ENCODE measurements around the gene CBX7. TPM values are rescaled to one million over a fixed set of nuclear protein-coding genes. Genes with fewer than 3 reads are reported as not detected.

The CBX7 gene
- total and polyA plus RNA-seq, 2 experiments from 2014 or later: 2.6 to 11.5 TPM

- TF ChIP-seq, protein P1, sequence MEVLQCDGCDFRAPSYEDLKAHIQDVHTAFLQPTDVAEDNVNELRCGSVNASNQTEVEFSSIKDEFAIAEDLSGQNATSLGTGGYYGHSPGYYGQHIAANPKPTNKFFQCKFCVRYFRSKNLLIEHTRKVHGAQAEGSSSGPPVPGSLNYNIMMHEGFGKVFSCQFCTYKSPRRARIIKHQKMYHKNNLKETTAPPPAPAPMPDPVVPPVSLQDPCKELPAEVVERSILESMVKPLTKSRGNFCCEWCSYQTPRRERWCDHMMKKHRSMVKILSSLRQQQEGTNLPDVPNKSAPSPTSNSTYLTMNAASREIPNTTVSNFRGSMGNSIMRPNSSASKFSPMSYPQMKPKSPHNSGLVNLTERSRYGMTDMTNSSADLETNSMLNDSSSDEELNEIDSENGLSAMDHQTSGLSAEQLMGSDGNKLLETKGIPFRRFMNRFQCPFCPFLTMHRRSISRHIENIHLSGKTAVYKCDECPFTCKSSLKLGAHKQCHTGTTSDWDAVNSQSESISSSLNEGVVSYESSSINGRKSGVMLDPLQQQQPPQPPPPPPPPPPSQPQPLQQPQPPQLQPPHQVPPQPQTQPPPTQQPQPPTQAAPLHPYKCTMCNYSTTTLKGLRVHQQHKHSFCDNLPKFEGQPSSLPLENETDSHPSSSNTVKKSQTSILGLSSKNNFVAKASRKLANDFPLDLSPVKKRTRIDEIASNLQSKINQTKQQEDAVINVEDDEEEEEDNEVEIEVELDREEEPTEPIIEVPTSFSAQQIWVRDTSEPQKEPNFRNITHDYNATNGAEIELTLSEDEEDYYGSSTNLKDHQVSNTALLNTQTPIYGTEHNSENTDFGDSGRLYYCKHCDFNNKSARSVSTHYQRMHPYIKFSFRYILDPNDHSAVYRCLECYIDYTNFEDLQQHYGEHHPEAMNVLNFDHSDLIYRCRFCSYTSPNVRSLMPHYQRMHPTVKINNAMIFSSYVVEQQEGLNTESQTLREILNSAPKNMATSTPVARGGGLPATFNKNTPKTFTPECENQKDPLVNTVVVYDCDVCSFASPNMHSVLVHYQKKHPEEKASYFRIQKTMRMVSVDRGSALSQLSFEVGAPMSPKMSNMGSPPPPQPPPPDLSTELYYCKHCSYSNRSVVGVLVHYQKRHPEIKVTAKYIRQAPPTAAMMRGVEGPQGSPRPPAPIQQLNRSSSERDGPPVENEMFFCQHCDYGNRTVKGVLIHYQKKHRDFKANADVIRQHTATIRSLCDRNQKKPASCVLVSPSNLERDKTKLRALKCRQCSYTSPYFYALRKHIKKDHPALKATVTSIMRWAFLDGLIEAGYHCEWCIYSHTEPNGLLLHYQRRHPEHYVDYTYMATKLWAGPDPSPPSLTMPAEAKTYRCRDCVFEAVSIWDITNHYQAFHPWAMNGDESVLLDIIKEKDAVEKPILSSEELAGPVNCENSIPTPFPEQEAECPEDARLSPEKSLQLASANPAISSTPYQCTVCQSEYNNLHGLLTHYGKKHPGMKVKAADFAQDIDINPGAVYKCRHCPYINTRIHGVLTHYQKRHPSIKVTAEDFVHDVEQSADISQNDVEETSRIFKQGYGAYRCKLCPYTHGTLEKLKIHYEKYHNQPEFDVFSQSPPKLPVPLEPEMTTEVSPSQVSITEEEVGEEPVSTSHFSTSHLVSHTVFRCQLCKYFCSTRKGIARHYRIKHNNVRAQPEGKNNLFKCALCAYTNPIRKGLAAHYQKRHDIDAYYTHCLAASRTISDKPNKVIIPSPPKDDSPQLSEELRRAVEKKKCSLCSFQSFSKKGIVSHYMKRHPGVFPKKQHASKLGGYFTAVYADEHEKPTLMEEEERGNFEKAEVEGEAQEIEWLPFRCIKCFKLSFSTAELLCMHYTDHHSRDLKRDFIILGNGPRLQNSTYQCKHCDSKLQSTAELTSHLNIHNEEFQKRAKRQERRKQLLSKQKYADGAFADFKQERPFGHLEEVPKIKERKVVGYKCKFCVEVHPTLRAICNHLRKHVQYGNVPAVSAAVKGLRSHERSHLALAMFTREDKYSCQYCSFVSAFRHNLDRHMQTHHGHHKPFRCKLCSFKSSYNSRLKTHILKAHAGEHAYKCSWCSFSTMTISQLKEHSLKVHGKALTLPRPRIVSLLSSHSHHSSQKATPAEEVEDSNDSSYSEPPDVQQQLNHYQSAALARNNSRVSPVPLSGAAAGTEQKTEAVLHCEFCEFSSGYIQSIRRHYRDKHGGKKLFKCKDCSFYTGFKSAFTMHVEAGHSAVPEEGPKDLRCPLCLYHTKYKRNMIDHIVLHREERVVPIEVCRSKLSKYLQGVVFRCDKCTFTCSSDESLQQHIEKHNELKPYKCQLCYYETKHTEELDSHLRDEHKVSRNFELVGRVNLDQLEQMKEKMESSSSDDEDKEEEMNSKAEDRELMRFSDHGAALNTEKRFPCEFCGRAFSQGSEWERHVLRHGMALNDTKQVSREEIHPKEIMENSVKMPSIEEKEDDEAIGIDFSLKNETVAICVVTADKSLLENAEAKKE (CRISPR knock-in tag; IDR thresholded peaks at IDR 0.05): no peak
- TF ChIP-seq ZNF114 (CRISPR knock-in tag; IDR thresholded peaks at IDR 0.05) (no peak), NANOG (IDR thresholded peaks at IDR 0.05; ENCODE audit: borderline replicate concordance) (no peak), EZH2phosphoT487 (IDR thresholded peaks at IDR 0.05; ENCODE audit: unreplicated experiment) (no peak)
These were observed 63.8 kb downstream of the CBX7 start (continued) for GRCh38 chr22:39088685-39089032.

GRCh38 chr22:39087881-39088684 lies 64.4 kb downstream of the CBX7 start:
- ATAC-seq (peak; percentile 92), DNase-seq (ENCODE audit: low spot score) (peak; percentile 81)
- peaks cover 15% of the 10 kb centered on the region for H3K27me3 Mint-ChIP-seq (ENCODE audit: insufficient read depth, low read depth, poor library complexity)
- Histone ChIP-seq H3K4me2 (peak overlapping the region; percentile 51; the same call in 1 of the 2 replicates), H2AFZ (0 out of 2 replicates have a peak overlapping the region, but pooled peaks have one; percentile 59), H3K27me3 (ENCODE audit: insufficient read depth) (no peaks in the 10 kb centered on the region), H3K79me2 (replicated peaks; ENCODE audit: insufficient read depth) (no peaks in the 10 kb centered on the region), H3K36me3 (ENCODE audit: insufficient read depth) (no peaks in the 10 kb centered on the region), H3K9me2 (ENCODE audit: insufficient read depth) (no peaks in the 10 kb centered on the region), H3K4me3 (no peak overlapping the region), H4K20me1 (replicated peaks; ENCODE audit: insufficient read depth) (no peaks in the 10 kb centered on the region), H3K27ac (ENCODE audit: low read depth) (no peak overlapping the region), H3K4me1 (ENCODE audit: insufficient read depth) (peaks cover 5% of the 10 kb centered on the region; the same call in 1 of the 2 replicates), H3F3A (replicated peaks; ENCODE audit: low read depth) (no peaks in the 10 kb centered on the region)
- no peaks in the 10 kb centered on the region for H3K9me3 Mint-ChIP-seq
- TF ChIP-seq POLR2AphosphoS5 (IDR thresholded peaks at IDR 0.05; ENCODE audit: low read depth) (peak; percentile 55; the same call in 1 of the 2 replicates), ZNF331 (CRISPR knock-in tag; IDR thresholded peaks at IDR 0.05; ENCODE audit: low read depth) (no peak)
- no peaks in the 10 kb centered on the region for H3K36me3 Mint-ChIP-seq (ENCODE audit: low read depth)
- H3K4me1 Mint-ChIP-seq: peaks cover 18% of the 10 kb centered on the region
- peak overlapping the region; percentile 17; the same call in 1 of the 2 replicates for H3K27ac Mint-ChIP-seq
- H3K4me3 Mint-ChIP-seq: no peak overlapping the region; the same call in 2 of the 3 replicates

All from GM23338 (cell line).